Psoas muscle (tissue), 8 donors: Measurements from ENCODE around the gene ADO. TPM values are rescaled to one million over a fixed set of nuclear protein-coding genes. Genes with fewer than 3 reads are reported as not detected.

ENCODE experiments used
- ATAC-seq, 4 donors: fragments of 200-7000 bp; cut with Tn5 transposase; one replicate each; pipeline ENCODE4 v1.9.1; 2020; ENCODE audit warnings: moderate library complexity in 3 of 4, mild to moderate bottlenecking in 2 of 4
- DNase-seq, 2 donors: peaks; one replicate each; pipeline ENCODE4 v3.0.0-alpha.2; 2020
- H3K27ac ChIP-seq: fragments of 200-600 bp; one replicate; pipeline ENCODE4 v1.8.0; 2022
- H3K27me3 ChIP-seq, 3 donors: fragments of 200-600 bp in 1 of 3; one replicate each; pipeline versions ENCODE4 v1.6.1 to v1.8.0; 2013 to 2022; ENCODE audit warnings: low read length in 2 of 3, mild to moderate bottlenecking in 2 of 3, moderate library complexity in 1 of 3; ENCODE audit not compliant: insufficient read depth in 3 of 3
- H3K36me3 ChIP-seq, 2 donors: fragments of 200-600 bp in 1 of 2; one replicate each; pipeline versions ENCODE4 v1.6.1 to v1.8.0; 2013 to 2022; ENCODE audit warnings: low read depth in 1 of 2, mild to moderate bottlenecking in 1 of 2, moderate library complexity in 1 of 2; ENCODE audit not compliant: insufficient read depth in 1 of 2
- H3K4me1 ChIP-seq: fragments of 200-600 bp; one replicate; pipeline ENCODE4 v1.8.0; 2022
- H3K4me3 ChIP-seq: fragments of 200-600 bp; one replicate; pipeline ENCODE4 v1.8.0; 2022; ENCODE audit warnings: mild to moderate bottlenecking
- H3K9me3 ChIP-seq: fragments of 200-600 bp; one replicate; pipeline ENCODE4 v1.8.0; 2022
- WGBS, 3 donors: extraction: QIAGEN DNeasy Blood & Tissue Kit; methylation state at CpG; one replicate each; pipeline versions ENCODE4 v1.1.6 to v1.1.7; 2013; 5-methylcytosine and 5-hydroxymethylcytosine counted together
- intact Hi-C, 2 donors: fragments of 100-400 bp; cut with DNase I; formaldehyde crosslinking; loops; one replicate each; pipeline versions ENCODE4 v1.11.0 to v1.14.2; 2022
- polyA plus RNA-seq, 3 donors: library from polyadenylated mRNA; stranded (reverse); fragments of 200-250 nt; gene quantifications; one replicate each; pipeline ENCODE4 v1.2.3, GENCODE V29; 2013
- total RNA-seq, 4 donors: library from RNA; stranded (reverse); fragmentation: NEBNext Ultra II Directional in 2 of 4; extraction: Animal tissue kit (Norgen Biotek cat#: 25700) in 2 of 4; gene quantifications; one replicate each; pipeline versions ENCODE4 v1.2.1 to v1.2.4, GENCODE V29; 2021 to 2023
- TF ChIP-seq, protein P1 (sequence below): fragments of 200-600 bp; IDR thresholded peaks from one replicate; pipeline ENCODE4 v1.8.0; 2022; ENCODE audit warnings: antibody characterized with exemption
- donor health status: healthy with polysubstance abuse.
- donor health status: DM: no; HTN: no; CAD: no; lungs with moderate emphysema.
- donor health status: Bipolar disorder and iron deficiency.
- donor health status: healthy.
- donor health status: DM: yes; HTN: yes; CAD: no.
- donor health status: DM: no; HTN: no; CAD: no.
- donor health status: DM: no; HTN: no; CAD: no.
- donor health status: DM: yes; HTN: yes; CAD: no.

Gene ADO
- total and polyA plus RNA-seq, 7 donors = 11.6 to 27.1 (median 20.3) TPM

- Histone ChIP-seq H3K4me1 (no peaks in the 10 kb centered on the region), H3K4me3 (no peak overlapping the region), H3K27me3 (no peaks in the 10 kb centered on the region), H3K27ac (no peak overlapping the region), H3K9me3 (no peaks in the 10 kb centered on the region), H3K36me3 (no peaks in the 10 kb centered on the region)
- WGBS, 3 donors = 66 to 74% (median 71%) methylated on average over 3 of the region's 3 CpGs
- DNase-seq (no peak), ATAC-seq (no peak)
- TF ChIP-seq, protein P1, sequence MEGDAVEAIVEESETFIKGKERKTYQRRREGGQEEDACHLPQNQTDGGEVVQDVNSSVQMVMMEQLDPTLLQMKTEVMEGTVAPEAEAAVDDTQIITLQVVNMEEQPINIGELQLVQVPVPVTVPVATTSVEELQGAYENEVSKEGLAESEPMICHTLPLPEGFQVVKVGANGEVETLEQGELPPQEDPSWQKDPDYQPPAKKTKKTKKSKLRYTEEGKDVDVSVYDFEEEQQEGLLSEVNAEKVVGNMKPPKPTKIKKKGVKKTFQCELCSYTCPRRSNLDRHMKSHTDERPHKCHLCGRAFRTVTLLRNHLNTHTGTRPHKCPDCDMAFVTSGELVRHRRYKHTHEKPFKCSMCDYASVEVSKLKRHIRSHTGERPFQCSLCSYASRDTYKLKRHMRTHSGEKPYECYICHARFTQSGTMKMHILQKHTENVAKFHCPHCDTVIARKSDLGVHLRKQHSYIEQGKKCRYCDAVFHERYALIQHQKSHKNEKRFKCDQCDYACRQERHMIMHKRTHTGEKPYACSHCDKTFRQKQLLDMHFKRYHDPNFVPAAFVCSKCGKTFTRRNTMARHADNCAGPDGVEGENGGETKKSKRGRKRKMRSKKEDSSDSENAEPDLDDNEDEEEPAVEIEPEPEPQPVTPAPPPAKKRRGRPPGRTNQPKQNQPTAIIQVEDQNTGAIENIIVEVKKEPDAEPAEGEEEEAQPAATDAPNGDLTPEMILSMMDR = no peak
- intact Hi-C loops = no loop called here
Observed at GRCh38 chr10:62843600-62843999, 39.1 kb downstream of the ADO start.

GRCh38 chr10:62844280-62845011 lies 39.9 kb downstream of the ADO start:
- intact Hi-C loops = no loop called here
- no peak overlapping the region for H3K27ac ChIP-seq
- 64 to 69% (median 65%) methylated on average over 7 of the region's 7 CpGs for WGBS, 3 donors
- TF ChIP-seq, protein P1 = no peak
- ATAC-seq = no peak
- no peaks in the 10 kb centered on the region for H3K36me3 ChIP-seq
- H3K4me1 ChIP-seq = no peaks in the 10 kb centered on the region
- no peak for DNase-seq
- H3K4me3 ChIP-seq = no peak overlapping the region
- H3K9me3 ChIP-seq = no peaks in the 10 kb centered on the region
- no peaks in the 10 kb centered on the region for H3K27me3 ChIP-seq

- intact Hi-C loops = no loop called here
- no peak for DNase-seq
- H3K9me3 ChIP-seq = no peaks in the 10 kb centered on the region
Observed at GRCh38 chr10:62847433-62847832, 42.9 kb downstream of the ADO start.

GRCh38 chr10:62850646-62851045 lies 46.1 kb downstream of the ADO start:
- no peak for DNase-seq
- intact Hi-C loops = no loop called here
- ATAC-seq = no peak
- no peaks in the 10 kb centered on the region for H3K9me3 ChIP-seq
- H3K4me3 ChIP-seq = no peak overlapping the region
- H3K36me3 ChIP-seq = no peaks in the 10 kb centered on the region
- no peak overlapping the region for H3K27ac ChIP-seq
- no peaks in the 10 kb centered on the region for H3K4me1 ChIP-seq
- WGBS, 3 donors = 54 to 62% (median 56%) methylated on average over 3 of the region's 3 CpGs
- no peaks in the 10 kb centered on the region for H3K27me3 ChIP-seq
- TF ChIP-seq, protein P1 = no peak

More at GRCh38 chr10:62847433-62847832, 42.9 kb downstream of the ADO start:
- H3K4me3 ChIP-seq = no peak overlapping the region
- no peak for ATAC-seq
- no peaks in the 10 kb centered on the region for H3K4me1 ChIP-seq
- H3K36me3 ChIP-seq = no peaks in the 10 kb centered on the region
- H3K27ac ChIP-seq = no peak overlapping the region
- H3K27me3 ChIP-seq = no peaks in the 10 kb centered on the region
- TF ChIP-seq, protein P1 = no peak

DNA sequence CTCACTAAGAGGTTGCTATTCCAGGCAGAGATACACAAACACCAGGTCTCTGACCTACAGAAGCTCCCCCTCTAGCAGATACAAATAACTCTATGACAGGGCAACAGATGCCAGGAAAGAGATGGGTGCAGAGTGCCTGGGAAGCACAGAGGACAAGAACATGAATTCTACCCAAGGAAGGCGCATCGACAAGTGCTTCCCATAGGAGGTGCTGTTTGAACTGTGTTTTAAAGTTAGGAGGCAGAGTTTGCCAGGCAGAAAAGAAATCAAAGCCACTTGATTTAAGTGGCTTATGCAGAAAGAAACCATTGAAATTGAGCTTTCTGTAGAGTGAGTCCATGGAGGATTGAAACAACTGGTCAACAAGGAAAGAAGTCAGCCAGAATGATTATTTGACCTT lies 46.9 kb downstream of the ADO start:
- no peaks in the 10 kb centered on the region for H3K9me3 ChIP-seq
- no peaks in the 10 kb centered on the region for H3K27me3 ChIP-seq
- H3K4me3 ChIP-seq = no peak overlapping the region
- H3K27ac ChIP-seq = no peak overlapping the region
- H3K4me1 ChIP-seq = no peaks in the 10 kb centered on the region
- H3K36me3 ChIP-seq = no peaks in the 10 kb centered on the region
- TF ChIP-seq, protein P1 = no peak
- 41 to 82% (median 55%) methylated on average over 2 of the region's 2 CpGs for WGBS, 3 donors
- DNase-seq = no peak
- intact Hi-C loops = no loop called here
- ATAC-seq = no peak
